Measurements from ENCODE around the gene ACAA1.

DNA sequence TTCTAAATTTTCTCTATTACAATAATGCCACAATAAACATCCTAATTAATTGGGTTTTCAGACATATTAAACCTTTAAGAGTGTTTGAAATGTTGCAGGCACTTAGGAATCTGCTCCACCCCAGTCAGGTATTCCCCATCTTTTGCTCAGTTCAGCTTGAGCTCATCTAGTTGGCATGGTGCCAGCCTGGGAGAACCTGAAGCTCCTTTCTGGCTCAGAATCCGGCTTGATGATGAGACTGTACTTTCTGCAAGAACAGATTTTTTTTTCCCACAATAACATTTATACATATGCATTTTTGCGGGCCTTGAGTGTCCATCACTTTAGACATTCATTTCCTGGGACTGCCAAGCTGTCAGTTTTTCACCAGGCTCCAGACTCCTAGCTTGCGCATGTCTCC, 20.7 kb upstream of the ACAA1 start:
- TF ChIP-seq, protein P1, sequence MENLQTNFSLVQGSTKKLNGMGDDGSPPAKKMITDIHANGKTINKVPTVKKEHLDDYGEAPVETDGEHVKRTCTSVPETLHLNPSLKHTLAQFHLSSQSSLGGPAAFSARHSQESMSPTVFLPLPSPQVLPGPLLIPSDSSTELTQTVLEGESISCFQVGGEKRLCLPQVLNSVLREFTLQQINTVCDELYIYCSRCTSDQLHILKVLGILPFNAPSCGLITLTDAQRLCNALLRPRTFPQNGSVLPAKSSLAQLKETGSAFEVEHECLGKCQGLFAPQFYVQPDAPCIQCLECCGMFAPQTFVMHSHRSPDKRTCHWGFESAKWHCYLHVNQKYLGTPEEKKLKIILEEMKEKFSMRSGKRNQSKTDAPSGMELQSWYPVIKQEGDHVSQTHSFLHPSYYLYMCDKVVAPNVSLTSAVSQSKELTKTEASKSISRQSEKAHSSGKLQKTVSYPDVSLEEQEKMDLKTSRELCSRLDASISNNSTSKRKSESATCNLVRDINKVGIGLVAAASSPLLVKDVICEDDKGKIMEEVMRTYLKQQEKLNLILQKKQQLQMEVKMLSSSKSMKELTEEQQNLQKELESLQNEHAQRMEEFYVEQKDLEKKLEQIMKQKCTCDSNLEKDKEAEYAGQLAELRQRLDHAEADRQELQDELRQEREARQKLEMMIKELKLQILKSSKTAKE (IDR thresholded peaks at IDR 0.05; ENCODE audit: low read depth, poor library complexity, severe bottlenecking) = no peak
- TF ChIP-seq, protein P2, sequence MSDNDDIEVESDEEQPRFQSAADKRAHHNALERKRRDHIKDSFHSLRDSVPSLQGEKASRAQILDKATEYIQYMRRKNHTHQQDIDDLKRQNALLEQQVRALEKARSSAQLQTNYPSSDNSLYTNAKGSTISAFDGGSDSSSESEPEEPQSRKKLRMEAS (IDR thresholded peaks at IDR 0.05; ENCODE audit: low read depth, low read length) = no peak
- TF ChIP-seq, protein P3, sequence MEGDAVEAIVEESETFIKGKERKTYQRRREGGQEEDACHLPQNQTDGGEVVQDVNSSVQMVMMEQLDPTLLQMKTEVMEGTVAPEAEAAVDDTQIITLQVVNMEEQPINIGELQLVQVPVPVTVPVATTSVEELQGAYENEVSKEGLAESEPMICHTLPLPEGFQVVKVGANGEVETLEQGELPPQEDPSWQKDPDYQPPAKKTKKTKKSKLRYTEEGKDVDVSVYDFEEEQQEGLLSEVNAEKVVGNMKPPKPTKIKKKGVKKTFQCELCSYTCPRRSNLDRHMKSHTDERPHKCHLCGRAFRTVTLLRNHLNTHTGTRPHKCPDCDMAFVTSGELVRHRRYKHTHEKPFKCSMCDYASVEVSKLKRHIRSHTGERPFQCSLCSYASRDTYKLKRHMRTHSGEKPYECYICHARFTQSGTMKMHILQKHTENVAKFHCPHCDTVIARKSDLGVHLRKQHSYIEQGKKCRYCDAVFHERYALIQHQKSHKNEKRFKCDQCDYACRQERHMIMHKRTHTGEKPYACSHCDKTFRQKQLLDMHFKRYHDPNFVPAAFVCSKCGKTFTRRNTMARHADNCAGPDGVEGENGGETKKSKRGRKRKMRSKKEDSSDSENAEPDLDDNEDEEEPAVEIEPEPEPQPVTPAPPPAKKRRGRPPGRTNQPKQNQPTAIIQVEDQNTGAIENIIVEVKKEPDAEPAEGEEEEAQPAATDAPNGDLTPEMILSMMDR (IDR thresholded peaks at IDR 0.05 in 2 of 3, conservative IDR thresholded peaks at IDR 0.05 in 1 of 3; ENCODE audit: control insufficient read depth in 2 of 3, extremely low read depth in 1 of 3, insufficient read depth in 1 of 3, low read depth in 3 of 3, low read length in 3 of 3) = no peak
- TF ChIP-seq, protein P4, sequence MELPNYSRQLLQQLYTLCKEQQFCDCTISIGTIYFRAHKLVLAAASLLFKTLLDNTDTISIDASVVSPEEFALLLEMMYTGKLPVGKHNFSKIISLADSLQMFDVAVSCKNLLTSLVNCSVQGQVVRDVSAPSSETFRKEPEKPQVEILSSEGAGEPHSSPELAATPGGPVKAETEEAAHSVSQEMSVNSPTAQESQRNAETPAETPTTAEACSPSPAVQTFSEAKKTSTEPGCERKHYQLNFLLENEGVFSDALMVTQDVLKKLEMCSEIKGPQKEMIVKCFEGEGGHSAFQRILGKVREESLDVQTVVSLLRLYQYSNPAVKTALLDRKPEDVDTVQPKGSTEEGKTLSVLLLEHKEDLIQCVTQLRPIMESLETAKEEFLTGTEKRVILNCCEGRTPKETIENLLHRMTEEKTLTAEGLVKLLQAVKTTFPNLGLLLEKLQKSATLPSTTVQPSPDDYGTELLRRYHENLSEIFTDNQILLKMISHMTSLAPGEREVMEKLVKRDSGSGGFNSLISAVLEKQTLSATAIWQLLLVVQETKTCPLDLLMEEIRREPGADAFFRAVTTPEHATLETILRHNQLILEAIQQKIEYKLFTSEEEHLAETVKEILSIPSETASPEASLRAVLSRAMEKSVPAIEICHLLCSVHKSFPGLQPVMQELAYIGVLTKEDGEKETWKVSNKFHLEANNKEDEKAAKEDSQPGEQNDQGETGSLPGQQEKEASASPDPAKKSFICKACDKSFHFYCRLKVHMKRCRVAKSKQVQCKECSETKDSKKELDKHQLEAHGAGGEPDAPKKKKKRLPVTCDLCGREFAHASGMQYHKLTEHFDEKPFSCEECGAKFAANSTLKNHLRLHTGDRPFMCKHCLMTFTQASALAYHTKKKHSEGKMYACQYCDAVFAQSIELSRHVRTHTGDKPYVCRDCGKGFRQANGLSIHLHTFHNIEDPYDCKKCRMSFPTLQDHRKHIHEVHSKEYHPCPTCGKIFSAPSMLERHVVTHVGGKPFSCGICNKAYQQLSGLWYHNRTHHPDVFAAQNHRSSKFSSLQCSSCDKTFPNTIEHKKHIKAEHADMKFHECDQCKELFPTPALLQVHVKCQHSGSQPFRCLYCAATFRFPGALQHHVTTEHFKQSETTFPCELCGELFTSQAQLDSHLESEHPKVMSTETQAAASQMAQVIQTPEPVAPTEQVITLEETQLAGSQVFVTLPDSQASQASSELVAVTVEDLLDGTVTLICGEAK (IDR thresholded peaks at IDR 0.05; ENCODE audit: borderline replicate concordance) = no peak

All from GM12878 (cell line).